Peyer's patch (tissue), 4 donors: ENCODE measurements around the gene CGN.

Experiments
- POLR2A ChIP-seq, 2 donors: fragments of 450-650 bp; IDR thresholded peaks; one replicate each; pipeline ENCODE4 v1.5.1; 2017; ENCODE audit warnings: antibody characterized with exemption in 2 of 2, mild to moderate bottlenecking in 2 of 2, moderate library complexity in 2 of 2
- TF ChIP-seq, protein P1 (sequence below), 6 experiments: fragments of 450-650 bp in 4 of 6; fragments of 200-600 bp in 2 of 6; sonication (generic) in 1 of 6; IDR thresholded peaks; one replicate each; pipeline ENCODE4 v1.5.1; 2017 to 2019; ENCODE audit warnings: antibody characterized with exemption in 6 of 6, mild to moderate bottlenecking in 3 of 6, moderate library complexity in 1 of 6

DNA sequence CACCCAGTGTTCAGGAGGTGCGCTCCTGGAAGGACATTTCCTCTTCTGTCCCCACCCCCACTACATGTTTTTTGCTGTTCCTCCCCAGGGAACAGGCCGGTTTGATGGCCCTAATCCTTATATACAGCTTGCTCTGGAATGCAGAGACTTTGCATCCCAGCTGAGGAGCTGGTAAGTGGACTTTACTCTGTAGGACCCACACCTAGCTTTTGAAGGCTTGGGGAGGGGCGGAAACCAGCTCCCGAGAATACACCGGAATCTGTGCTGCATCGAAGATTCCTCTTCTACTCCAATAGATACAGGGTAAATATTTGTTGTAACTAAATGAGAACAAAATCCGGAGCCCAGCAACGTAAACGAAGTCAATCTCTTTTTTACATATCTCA lies 1.2 kb upstream of the CGN start:
- TF ChIP-seq, protein P1, sequence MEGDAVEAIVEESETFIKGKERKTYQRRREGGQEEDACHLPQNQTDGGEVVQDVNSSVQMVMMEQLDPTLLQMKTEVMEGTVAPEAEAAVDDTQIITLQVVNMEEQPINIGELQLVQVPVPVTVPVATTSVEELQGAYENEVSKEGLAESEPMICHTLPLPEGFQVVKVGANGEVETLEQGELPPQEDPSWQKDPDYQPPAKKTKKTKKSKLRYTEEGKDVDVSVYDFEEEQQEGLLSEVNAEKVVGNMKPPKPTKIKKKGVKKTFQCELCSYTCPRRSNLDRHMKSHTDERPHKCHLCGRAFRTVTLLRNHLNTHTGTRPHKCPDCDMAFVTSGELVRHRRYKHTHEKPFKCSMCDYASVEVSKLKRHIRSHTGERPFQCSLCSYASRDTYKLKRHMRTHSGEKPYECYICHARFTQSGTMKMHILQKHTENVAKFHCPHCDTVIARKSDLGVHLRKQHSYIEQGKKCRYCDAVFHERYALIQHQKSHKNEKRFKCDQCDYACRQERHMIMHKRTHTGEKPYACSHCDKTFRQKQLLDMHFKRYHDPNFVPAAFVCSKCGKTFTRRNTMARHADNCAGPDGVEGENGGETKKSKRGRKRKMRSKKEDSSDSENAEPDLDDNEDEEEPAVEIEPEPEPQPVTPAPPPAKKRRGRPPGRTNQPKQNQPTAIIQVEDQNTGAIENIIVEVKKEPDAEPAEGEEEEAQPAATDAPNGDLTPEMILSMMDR (IDR thresholded peaks at IDR 0.05), result no peak
- peak; percentile 34 to 61 for TF ChIP-seq POLR2A (IDR thresholded peaks at IDR 0.05)
